ENCODE results near the gene CDKAL1. TPM values are rescaled to one million over a fixed set of nuclear protein-coding genes. Genes with fewer than 3 reads are reported as not detected.

The CDKAL1 gene
- total and polyA plus RNA-seq, 4 donors: 2.0 to 12.9 (median 6.7) TPM

GRCh38 chr6:20490591-20490990 is 43.7 kb upstream of the CDKAL1 start:
- Histone ChIP-seq H3K9ac (ENCODE audit: low read depth in 1 of 2, low read length in 2 of 2) (no peak overlapping the region), H3K27me3 (ENCODE audit: control insufficient read depth in 4 of 4, insufficient read depth in 4 of 4, low read length in 3 of 4) (no peaks in the 10 kb centered on the region), H3K4me1 (ENCODE audit: control insufficient read depth in 4 of 4, insufficient read depth in 4 of 4, low read length in 3 of 4) (no peaks in the 10 kb centered on the region), H3K27ac (ENCODE audit: low read depth in 1 of 2, low read length in 2 of 2) (no peak overlapping the region), H3K4me3 (ENCODE audit: low read depth in 1 of 3, low read length in 3 of 3) (no peak overlapping the region), H3K36me3 (ENCODE audit: control insufficient read depth in 4 of 4, insufficient read depth in 3 of 4, low read depth in 1 of 4, low read length in 3 of 4) (peaks cover 0 to 13% (median 5%) of the 10 kb centered on the region in 4 donors), H3K9me3 (ENCODE audit: control insufficient read depth in 4 of 4, low read length in 3 of 4) (no peaks in the 10 kb centered on the region)
- WGBS: 98% methylated on average over 6 of the region's 6 CpGs
- TF ChIP-seq RAD21 (IDR thresholded peaks at IDR 0.05) (no peak), MAX (IDR thresholded peaks at IDR 0.05) (no peak), SP1 (IDR thresholded peaks at IDR 0.05) (no peak), REST (IDR thresholded peaks at IDR 0.05) (no peak)
- no peak for DNase-seq (ENCODE audit: low spot score)

- H3K27me3 ChIP-seq (ENCODE audit: control insufficient read depth in 4 of 4, insufficient read depth in 4 of 4, low read length in 3 of 4): no peaks in the 10 kb centered on the region
- WGBS: 85% methylated on average over 2 of the region's 2 CpGs
- H3K4me3 ChIP-seq (ENCODE audit: low read depth in 1 of 3, low read length in 3 of 3): no peak overlapping the region
Observed at GRCh38 chr6:20492099-20492498, 42.2 kb upstream of the CDKAL1 start.

GRCh38 chr6:20497216-20498040 is 36.8 kb upstream of the CDKAL1 start:
- H3K36me3 ChIP-seq (ENCODE audit: control insufficient read depth in 4 of 4, insufficient read depth in 3 of 4, low read depth in 1 of 4, low read length in 3 of 4): no peaks in the 10 kb centered on the region
- WGBS: 78% methylated on average over 8 of the region's 8 CpGs
- no peak overlapping the region for H3K27ac ChIP-seq (ENCODE audit: low read depth in 1 of 2, low read length in 2 of 2)
- H3K4me3 ChIP-seq (ENCODE audit: low read depth in 1 of 3, low read length in 3 of 3): no peak overlapping the region
- no peaks in the 10 kb centered on the region for H3K4me1 ChIP-seq (ENCODE audit: control insufficient read depth in 4 of 4, insufficient read depth in 4 of 4, low read length in 3 of 4)
- peak; percentile 45 for TF ChIP-seq NR2F2 (IDR thresholded peaks at IDR 0.05)
- TF ChIP-seq ZBTB33 (IDR thresholded peaks at IDR 0.05): no peak
- no peak overlapping the region for H3K9ac ChIP-seq (ENCODE audit: low read depth in 1 of 2, low read length in 2 of 2)
- H3K9me3 ChIP-seq (ENCODE audit: control insufficient read depth in 4 of 4, low read length in 3 of 4): no peaks in the 10 kb centered on the region
- DNase-seq (ENCODE audit: low spot score): no peak
- no peaks in the 10 kb centered on the region for H3K27me3 ChIP-seq (ENCODE audit: control insufficient read depth in 4 of 4, insufficient read depth in 4 of 4, low read length in 3 of 4)

More at GRCh38 chr6:20492099-20492498, 42.2 kb upstream of the CDKAL1 start:
- Histone ChIP-seq H3K9me3 (ENCODE audit: control insufficient read depth in 4 of 4, low read length in 3 of 4) (no peaks in the 10 kb centered on the region), H3K27ac (ENCODE audit: low read depth in 1 of 2, low read length in 2 of 2) (no peak overlapping the region), H3K4me1 (ENCODE audit: control insufficient read depth in 4 of 4, insufficient read depth in 4 of 4, low read length in 3 of 4) (no peaks in the 10 kb centered on the region), H3K36me3 (ENCODE audit: control insufficient read depth in 4 of 4, insufficient read depth in 3 of 4, low read depth in 1 of 4, low read length in 3 of 4) (peaks cover 0 to 13% (median 5%) of the 10 kb centered on the region in 4 donors), H3K9ac (ENCODE audit: low read depth in 1 of 2, low read length in 2 of 2) (no peak overlapping the region)
- DNase-seq (ENCODE audit: low spot score): no peak
- TF ChIP-seq HNF4A (conservative IDR thresholded peaks at IDR 0.05): no peak
- TF ChIP-seq SP1 (IDR thresholded peaks at IDR 0.05): no peak
- no peak for TF ChIP-seq RXRA (IDR thresholded peaks at IDR 0.05)
- TF ChIP-seq NR2F2 (IDR thresholded peaks at IDR 0.05): no peak
- no peak for TF ChIP-seq YY1 (IDR thresholded peaks at IDR 0.05)
- no peak for TF ChIP-seq JUND (IDR thresholded peaks at IDR 0.05)
- no peak for TF ChIP-seq FOXA2 (IDR thresholded peaks at IDR 0.05)
- no peak for TF ChIP-seq ATF3 (IDR thresholded peaks at IDR 0.05)

Measured in liver (tissue), 9 donors.